Stimulated activated CD4-positive, alpha-beta T cell treated with anti-CD3 and anti-CD28 coated beads, Interleukin-1b, Interleukin-23, amount 100 ng/mL, for 4 hours (primary cell): ENCODE results near the gene SLC35F1.

Experiments
- DNase-seq, 2 donors: peaks; one replicate each; pipeline ENCODE4 v3.0.0-alpha.2; 2020; ENCODE audit warnings: low read depth in 2 of 2

The SLC35F1 gene

DNA sequence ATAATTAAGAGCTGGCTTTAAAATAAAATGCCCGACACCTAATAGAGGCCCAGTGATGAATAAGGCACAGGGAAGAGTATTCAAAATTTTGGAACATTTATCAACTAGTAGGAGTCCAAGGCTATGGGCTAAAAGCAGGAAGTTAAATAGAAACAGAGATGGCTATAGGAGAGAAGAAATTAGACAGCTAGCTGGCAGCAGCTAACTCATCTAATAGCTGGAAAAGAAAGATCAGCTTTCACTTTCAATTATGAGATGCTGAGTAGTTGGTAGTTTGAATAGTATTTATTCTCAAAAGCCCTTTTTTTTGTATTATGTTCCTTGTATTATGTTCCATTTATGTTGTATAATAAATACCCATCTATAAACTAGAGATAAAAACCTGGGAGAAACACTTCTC, 215.7 kb downstream of the SLC35F1 start:
- no peak for DNase-seq

DNA sequence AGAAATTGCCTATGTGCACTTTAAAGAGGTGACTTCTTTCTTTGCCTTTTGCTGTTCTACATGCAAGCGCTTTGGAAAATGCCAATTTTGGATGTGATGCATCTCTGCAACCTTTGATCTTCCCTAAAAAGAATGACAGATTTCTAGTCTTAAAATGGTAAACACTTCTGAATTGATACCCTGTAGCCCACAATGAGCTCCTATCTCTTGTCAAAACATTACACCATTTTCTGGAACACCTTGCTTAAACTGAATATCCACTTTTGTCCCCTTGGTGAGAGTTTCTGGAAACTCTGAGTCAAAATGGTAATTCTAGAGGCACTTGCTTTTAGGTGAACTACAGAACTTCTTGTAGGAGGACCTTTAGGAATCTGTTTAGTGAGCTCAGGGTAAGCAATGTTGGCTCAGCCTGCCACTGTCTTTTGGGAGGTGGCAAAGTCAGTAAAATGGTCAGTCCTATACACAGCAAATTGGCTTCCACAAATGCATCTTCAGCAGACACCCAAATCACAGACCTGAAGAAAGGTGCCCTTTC, 216.5 kb downstream of the SLC35F1 start:
- DNase-seq: no peak

DNA sequence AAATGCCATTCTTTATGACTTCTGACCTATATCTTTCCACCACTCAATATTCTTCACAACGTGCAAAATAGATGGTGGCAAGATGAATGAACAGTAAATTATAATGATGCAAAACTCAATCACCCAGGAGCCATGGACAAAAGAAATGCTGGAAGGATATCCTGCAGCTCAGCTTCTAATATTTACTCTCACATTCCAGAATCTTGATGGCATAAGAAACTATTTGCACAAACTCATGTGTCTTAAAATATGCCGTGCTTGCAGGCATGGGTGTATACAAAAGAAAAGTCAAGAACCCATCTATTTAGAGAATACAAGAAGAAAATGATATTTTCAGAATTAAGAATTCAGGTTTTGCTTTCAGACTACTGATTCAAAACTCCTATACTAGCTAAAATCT, 217.8 kb downstream of the SLC35F1 start:
- no peak for DNase-seq

DNA sequence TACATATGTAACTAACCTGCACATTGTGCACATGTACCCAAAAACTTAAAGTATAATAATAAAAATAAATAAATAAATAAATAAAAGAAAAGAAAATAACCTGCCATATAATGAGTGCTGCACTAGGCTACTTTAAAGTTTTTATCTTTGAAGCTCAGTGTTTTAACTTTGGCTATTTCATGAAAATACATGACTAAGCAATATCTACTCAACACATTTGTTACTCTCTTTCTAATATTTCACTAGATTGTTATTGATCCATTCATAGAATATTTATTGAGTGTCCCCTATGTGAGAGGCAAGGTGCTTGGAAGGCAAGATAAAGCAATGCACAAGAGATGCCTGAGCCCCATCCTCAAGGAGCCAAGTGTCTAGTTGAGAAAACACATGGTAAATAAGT, 221.7 kb downstream of the SLC35F1 start:
- no peak for DNase-seq

DNA sequence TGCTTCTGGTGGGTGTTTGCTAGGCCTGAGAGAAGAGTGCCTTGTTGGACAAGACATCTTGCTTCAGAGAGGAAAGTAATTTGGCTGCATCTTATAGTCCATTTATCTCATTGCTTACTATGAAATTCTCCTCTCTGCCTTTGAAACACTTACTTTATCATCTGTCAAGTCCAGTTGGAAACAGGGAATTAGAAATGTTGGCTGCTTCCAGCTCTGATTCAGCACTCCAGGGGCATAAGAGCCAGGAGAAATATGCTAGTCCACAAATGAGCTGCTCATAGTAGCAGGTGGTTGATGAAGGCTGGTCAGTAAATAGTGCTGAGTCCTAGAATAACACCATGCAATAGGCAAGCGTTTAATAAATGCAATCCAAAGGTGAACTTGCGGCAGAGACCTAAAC, 227.1 kb downstream of the SLC35F1 start:
- DNase-seq: no peak

DNA sequence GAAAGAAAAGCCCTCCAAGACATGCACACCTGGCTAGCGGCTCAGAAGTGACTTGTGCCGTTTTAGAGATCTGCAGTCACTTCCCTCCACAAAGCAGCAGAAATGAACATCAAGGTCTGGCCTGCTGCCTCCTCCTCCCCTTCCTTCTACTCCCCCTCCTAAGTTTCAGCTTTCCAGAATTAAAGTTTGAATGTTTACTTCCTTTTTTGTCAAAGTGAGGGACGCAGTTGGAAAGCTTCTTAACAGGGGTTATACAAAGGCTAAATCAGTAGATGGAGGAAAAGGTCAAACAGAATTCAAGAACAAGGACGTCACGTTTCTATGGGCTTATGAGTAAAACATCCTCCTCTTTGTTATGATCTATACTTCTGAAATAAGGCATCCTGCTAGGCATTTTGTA, 227.7 kb downstream of the SLC35F1 start:
- no peak for DNase-seq

DNA sequence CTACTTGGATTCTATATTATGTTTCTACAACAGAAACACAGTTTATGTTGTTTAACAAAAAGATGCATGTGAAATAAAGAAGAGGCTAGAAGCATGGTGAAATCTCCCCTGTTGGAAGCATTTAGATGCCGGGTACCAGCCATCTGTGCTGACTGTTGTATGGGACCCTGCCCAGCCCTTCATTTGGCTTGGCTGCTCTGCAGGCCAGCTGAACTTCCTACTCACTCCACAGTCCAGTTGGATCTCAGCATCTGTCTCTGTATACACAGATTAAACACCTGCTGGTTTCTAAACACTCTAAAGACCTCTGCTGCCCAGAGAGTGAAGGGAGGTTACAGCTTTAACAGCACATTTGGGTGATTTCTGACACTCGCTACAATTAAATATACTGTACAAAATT, 228.3 kb downstream of the SLC35F1 start:
- no peak for DNase-seq

DNA sequence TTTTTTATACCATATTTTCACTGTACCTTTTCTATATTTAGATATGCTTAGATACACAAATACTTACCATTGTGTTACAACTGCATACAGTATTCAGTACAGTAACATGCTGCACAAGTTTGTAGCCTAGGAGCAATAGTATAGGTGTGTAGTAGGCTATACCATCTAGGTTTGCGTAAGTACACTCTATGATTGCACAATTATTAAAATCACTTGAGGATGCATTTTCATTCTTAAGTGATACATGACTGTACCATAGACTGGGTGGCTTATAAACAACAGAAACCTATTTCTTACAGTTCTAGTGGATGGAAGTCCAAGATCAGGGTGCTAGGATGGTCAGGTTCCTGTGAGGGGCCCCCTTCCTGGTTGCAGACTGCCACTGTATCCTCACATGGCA, 234.1 kb downstream of the SLC35F1 start:
- no peak for DNase-seq

DNA sequence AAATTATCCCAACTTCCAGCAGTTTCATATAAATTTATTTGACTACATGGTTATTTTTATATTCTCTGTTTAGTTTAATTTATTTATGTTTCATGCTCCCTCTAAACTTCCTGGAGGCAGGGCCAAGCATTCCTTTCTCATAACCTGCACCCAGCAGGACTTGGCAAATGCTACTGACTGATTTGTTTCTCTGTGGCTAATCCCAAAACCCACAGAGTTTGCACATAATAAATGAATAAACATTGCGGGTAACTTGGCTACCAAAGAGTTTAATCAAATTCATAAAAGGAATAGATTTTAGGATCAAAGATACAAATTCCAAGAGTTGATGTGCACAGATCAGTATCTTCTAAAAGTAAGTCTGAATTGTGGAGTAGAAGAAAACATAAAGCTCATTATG, 239.5 kb downstream of the SLC35F1 start:
- DNase-seq: no peak

DNA sequence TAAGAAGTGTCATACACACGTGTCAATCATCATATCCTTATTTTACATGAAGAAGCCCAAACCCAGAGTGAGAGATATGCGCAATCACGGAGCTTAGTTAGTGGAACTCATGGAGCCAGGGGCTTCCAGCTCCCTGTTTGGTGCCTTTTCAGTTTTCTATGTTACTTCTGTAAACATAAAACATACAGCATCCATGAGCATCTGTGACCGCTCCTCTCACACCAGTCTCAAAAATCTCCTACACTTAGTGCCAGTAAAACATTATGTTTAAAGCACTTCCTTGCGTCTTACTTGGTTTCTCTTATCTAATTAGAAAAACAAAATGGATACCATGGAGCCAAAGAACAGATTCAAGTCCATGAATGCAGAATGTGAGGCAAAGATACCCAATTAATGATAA, 240.4 kb downstream of the SLC35F1 start:
- no peak for DNase-seq

DNA sequence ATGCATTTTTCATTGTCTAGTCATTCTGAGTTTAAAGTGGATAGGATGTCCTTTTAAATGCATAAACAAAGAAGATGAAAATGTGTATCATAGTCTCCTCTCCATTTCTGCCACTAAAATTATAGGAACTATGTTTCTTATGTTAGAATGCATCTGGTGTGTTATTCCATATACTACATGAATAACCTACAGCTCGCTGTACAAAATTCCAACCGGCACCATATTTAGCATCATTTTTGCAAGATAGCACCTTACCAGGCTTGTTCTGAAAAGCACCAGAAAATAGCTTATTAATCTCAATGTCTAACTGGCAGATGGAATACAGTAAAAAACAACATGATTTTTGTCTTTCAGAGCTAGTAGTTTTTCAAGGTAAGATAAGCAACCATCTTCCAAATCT, 241.5 kb downstream of the SLC35F1 start:
- DNase-seq: no peak

DNA sequence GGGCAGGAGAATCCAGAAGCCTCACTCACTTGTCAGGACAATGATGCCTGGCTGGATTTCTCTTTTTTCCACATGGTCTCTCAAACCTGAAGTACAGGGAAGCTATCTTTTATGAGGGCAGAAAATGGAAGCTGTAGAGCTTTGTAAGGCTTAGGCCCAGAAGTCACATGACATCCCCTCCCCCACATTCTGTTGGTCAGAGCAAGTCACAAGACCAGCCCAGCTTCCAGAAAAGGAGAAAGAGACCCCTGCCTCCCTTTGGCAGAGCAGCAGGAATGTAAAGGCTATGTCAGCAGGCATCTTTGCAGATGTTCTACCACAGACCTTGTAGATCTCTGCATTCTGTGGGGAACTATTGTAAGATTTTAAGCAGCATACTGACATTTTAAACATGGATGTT, 245.5 kb downstream of the SLC35F1 start:
- DNase-seq: no peak

DNA sequence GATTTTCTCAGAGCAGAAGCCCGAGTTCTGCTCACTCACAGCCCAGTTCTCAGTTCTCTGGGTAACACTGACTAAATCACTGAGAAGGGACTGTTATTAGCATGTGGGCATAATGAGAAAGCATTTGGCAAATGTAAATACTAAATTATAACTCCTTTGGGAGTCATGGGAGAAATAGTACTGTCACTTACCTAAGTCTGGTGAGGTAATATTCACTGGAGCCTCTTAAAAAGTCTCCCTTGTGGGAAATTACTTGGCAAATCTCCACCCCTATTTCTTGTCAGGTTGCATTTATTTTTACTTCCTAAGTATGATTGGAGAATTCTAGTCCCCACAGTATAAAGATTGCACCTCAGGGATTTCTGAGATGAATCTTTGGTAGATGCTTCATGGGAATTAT, 254.3 kb downstream of the SLC35F1 start:
- DNase-seq: no peak

DNA sequence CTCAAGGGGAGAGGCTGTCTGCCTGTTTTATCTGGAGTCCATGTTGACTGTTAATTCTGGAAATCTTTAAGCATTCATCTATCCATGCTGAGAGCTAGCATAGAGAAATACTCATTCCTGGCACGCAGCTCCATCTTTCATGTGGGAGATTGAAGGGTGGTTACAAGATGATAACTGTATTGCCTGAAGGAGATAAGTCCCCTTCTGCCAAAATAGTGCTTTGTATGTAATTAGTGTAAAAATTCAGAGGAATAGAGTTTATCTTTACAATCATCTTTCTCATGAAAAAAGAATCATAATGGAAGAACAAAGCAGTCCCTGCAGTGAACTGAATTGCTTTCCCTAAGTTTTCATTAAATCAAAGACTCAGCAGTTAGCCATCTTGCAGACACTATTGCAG, 256.5 kb downstream of the SLC35F1 start:
- no peak for DNase-seq

DNA sequence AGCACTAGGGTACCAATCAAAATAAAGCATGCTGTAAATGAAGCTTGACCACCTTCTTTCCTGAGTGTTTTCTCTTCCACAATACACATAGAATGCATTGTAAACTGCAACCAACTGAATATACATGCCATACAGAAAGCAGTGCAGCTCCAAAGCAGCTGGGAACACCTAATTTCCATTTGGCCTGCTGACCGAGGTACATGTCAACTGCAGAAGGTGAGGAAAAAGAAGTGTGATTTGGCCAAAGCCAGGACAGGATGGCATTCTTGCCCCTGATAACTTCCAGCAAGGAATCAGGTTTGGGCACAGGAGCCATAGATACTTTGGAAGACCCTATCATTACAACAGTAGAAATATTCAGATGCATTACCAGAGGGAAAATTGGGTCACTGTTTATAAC, 258.4 kb downstream of the SLC35F1 start:
- DNase-seq: no peak

DNA sequence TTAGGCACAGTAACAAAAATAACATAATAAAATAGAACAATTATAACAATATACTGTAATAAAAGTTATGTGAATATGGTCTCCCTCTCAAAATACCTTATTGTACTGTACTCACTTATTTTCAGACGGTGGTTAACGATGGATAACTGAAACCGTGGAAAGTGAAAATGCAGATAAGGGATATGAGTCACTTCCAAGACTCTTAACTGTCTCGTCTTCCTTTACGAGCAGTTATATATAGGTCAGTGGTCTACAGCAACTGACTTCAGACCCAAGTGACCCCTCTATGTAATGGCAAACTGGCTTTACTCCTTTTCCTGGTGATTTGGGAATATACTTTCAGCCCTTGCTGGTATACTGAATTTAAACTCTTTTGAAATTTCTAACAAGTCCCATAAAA, 261.4 kb downstream of the SLC35F1 start:
- DNase-seq: no peak

DNA sequence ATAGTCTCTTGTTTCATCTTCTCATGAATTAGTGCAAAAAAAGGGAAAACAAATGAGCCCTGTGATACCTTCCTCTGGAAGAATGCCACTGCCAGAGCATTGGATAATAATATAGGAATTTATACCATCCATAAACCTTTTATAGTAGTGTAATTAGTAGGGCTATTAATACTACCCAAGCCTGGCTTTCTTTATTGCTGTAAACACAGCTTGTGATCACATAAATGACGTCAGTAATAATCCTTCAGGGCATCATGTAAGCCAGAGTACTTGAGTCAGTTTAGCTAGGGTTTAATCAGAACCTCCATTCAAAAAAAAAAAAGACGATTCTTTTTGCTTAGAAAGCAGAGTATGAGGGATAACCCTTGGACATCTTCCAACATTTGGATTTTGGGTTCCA, 264.8 kb downstream of the SLC35F1 start:
- DNase-seq: no peak

DNA sequence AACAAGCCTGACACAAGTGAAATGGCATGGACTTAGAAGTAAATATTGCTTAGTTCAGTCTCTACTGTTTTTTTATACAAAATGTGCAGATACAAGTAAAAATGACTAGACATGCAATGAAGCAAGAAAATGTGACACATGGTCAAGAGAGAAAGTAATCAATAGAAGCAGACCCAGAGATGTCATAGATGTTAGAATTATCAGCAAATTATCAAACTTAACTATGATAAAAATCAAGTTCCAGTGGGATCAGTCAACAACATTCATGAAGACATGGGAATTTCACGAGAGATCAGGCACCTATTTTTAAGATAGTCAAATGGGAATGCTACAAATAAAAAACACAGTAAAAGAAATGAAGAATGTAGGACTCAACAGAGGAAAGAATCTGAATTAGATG, 267.0 kb downstream of the SLC35F1 start:
- DNase-seq: no peak

DNA sequence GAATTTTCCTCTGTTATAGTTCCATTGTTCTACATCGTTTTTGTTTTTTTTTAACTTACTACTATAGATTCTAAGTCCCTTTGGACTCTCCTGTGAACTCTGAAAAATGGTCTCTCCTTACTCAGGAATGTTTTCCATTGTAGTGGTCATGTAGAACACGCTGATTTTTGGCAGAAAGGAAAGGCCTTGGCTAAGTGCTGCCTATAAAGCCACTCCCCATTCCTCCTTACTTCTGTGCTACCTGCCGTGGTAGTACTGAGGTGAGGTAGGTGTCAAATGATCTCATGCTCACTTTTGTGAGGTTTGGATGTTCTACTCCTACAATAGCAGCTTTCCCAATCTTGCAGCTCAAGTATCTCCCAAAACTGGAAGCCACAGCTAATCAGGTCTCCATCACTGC, 270.7 kb downstream of the SLC35F1 start:
- no peak for DNase-seq

DNA sequence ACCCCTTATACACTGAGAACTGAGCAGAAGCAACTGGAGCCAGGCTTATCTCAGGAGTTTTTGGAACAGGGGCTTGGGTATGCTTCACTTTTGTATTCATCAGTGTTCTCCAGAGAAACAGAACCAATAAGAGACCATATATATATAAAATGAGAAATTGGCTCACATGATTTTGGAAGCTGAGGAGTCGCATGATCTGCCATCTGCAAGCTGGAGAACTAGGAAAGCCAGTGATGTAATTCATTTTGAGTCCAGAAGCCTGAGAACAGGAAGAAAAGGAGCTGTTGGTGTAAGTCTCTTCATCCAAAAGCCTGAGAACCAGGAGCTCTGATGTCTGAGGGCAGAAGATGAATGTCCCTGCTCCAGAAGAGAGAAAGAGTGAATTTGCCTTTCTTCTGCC, 272.0 kb downstream of the SLC35F1 start:
- no peak for DNase-seq

DNA sequence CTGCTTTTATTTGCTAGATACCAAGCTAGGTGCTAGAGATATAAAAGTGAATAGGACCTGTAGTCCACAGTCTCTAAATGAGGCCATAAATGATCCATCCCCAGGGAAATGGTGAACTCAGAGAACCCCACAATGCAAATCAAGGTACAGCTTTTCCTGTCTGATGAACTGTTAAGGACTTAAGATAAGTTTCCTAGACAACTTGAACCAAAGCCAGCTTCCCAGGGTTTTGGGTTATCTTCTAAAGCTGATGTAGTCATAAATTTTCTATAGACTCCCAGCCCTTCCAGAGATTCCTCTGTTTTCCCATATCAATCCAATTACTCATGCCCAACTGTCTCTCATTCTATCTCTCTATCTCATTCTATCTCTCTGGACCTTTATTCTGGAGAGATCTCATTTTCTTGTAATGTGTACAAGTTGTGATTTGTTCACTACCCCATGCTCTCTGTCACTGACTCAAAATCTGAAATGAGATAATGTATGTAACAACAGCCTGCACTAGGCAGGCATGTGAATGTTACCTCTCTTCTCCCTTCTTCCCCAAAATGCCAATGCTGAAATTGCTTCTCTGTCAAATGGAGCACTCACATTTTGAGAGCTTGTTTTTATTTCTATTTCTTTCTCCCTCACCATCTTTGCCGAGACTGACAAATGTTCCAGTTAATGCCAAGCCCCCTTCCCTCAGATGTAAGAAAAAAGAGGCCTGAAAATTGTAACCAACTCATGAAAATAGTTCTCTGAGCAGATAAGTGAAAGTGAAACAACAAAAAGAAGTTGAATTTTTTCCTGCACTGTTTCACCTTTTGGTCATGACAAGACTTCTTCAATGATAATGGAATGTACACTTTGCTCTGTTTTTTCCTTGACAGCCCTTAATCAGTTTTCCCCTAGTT, 279.9 kb downstream of the SLC35F1 start:
- DNase-seq: no peak

DNA sequence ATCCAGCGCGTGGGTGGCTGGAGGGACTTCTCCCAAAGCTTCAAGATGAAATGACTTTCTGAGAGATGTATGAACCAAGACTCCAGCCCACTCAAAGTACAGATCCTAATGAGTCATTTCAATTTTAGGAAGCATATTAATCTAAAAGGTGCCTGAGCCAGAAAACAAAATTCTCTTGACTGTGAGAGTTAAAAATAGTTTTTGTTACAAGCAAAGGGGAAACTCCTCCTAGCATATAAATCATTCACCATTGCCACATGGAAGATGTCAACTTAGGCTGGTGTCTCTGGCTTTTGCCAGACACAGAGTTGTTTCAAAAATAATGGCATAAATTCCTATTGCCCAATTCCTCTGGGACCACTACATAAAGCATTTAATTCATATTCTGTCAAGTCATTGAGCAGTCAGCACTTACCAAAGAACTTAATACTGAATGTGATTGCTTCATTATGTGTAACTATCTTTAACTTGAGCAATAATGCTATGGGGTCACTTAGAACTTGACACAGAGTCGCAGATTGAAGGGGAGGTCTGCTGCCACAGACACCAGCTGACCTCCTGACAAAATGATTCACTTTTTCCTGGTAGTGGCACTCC, 280.6 kb downstream of the SLC35F1 start:
- peak in 1 of 2 donors; percentile 5 for DNase-seq

DNA sequence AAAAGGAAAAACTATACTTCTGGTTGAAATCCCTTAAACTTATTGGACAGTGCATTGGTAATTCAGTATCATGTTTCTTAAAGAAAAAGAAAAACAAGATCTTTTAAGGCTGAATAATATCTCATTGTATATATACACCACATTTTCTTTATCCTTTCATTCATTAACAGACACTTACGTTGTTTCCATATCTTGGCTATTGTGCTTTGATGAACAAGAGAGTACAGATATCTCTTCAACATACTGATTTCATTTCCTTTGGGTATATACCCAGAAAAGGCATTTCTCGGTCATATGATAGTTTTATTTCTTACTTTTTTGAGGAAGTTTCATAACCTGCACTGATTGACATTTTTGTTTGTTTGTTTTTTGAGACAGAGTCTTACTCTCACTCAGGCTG, 281.5 kb downstream of the SLC35F1 start:
- no peak for DNase-seq
